HepG2 (cell line): ENCODE results near the gene SORBS2. TPM values are rescaled to one million over a fixed set of nuclear protein-coding genes. Genes with fewer than 3 reads are reported as not detected.

Experiments used
- ATAC-seq: fragments of 200-7000 bp; cut with Tn5 transposase; 3 replicates; pipeline ENCODE4 v1.9.1; 2020; ENCODE audit warnings: mild to moderate bottlenecking, moderate library complexity
- BruUV-seq: library from RNA; stranded (reverse); fragments of 400-500 nt; replicated peaks from 2 replicates; lab custom pipeline; 2021; lab: Mats Ljungman, UMichigan
- CTCF ChIA-PET: fragments of 300-600 bp; formaldehyde crosslinking; extraction: SDS; loops from one replicate; lab custom pipeline; 2021; ENCODE audit warnings: low total read pairs, inconsistent platforms, low intra/inter-chr PET ratio; lab: Yijun Ruan, JAX
- POLR2A ChIA-PET: fragments of 350-600 bp; sonication (Branson Sonifier 250); formaldehyde crosslinking; loops from one replicate; lab custom pipeline; 2020; ENCODE audit warnings: antibody characterized with exemption, inconsistent platforms; lab: Yijun Ruan, JAX
- DNase-seq: peaks from one replicate; pipeline ENCODE4 v3.0.0-alpha.2; 2015; ENCODE audit warnings: low spot score
- FAIRE-seq: peaks from 3 replicates; lab custom pipeline; 2011; peaks lifted over from hg19 to GRCh38; lab: Jason Lieb, UNC
- H2AFZ ChIP-seq: one replicate; pipeline ENCODE4 v1.6.1; 2011; ENCODE audit warnings: low read length, inconsistent platforms
- H3K27ac ChIP-seq: fragments of 300-600 bp; 3 replicates; pipeline ENCODE4 v1.8.0; 2011; ENCODE audit warnings: mixed run types, mild to moderate bottlenecking, mixed read lengths, low read length, inconsistent platforms; ENCODE audit not compliant: insufficient read depth; ENCODE audit errors: extremely low read length
- H3K27me3 ChIP-seq, 2 experiments: fragments of 200-600 bp in 1 of 2; 2 replicates in 1 of 2; 3 replicates in 1 of 2; pipeline versions ENCODE4 v1.6.0 to v1.8.0; 2011; ENCODE audit warnings: low read length in 2 of 2, mild to moderate bottlenecking in 2 of 2, moderate library complexity in 2 of 2, inconsistent platforms in 1 of 2; ENCODE audit not compliant: insufficient read depth in 2 of 2, control insufficient read depth in 1 of 2
- H3K36me3 ChIP-seq, 2 experiments: fragments of 200-600 bp in 1 of 2; replicated peaks in 1 of 2; 2 replicates in 1 of 2; 3 replicates in 1 of 2; pipeline versions ENCODE4 v1.5.1 to v1.8.0; 2011; ENCODE audit warnings: low read length in 2 of 2, inconsistent platforms in 1 of 2; ENCODE audit not compliant: insufficient read depth in 2 of 2, control insufficient read depth in 1 of 2
- H3K4me1 ChIP-seq: 2 replicates; pipeline ENCODE4 v1.5.1; 2012; ENCODE audit warnings: low read length, inconsistent platforms; ENCODE audit not compliant: insufficient read depth
- H3K4me2 ChIP-seq: 2 replicates; pipeline ENCODE4 v1.6.0; 2011; ENCODE audit warnings: low read depth, low read length, inconsistent platforms
- H3K4me3 ChIP-seq, 3 experiments: fragments of 200-600 bp in 1 of 3; sonication (generic), shearing (Covaris generic) in 1 of 3; replicated peaks in 1 of 3; 2 replicates each; pipeline ENCODE4 v1.5.1; 2011 to 2016; ENCODE audit warnings: low read length in 3 of 3, inconsistent platforms in 2 of 3, low read depth in 2 of 3, mild to moderate bottlenecking in 2 of 3, control low read depth in 1 of 3, mixed read lengths in 1 of 3; ENCODE audit not compliant: insufficient read depth in 1 of 3
- H3K79me2 ChIP-seq: one replicate; pipeline ENCODE4 v1.6.1; 2011; ENCODE audit warnings: low read length, inconsistent platforms; ENCODE audit not compliant: insufficient read depth
- H3K9ac ChIP-seq: 2 replicates; pipeline ENCODE4 v1.6.0; 2011; ENCODE audit warnings: mild to moderate bottlenecking, low read depth, low read length, inconsistent platforms; ENCODE audit not compliant: insufficient read depth
- H3K9me3 ChIP-seq: 2 replicates; pipeline ENCODE4 v1.5.1; 2012; ENCODE audit warnings: mild to moderate bottlenecking, low read length
- H4K20me1 ChIP-seq: 2 replicates; pipeline ENCODE4 v1.6.0; 2011; ENCODE audit warnings: inconsistent platforms, mild to moderate bottlenecking, low read length, moderate library complexity; ENCODE audit not compliant: insufficient read depth
- FOXA3 ChIP-seq: IDR thresholded peaks from 2 replicates; pipeline ENCODE4 v1.6.1; 2016; ENCODE audit warnings: missing genetic modification reagents, missing compliant biosample characterization
- MAZ ChIP-seq, 2 experiments: sonication (generic) in 1 of 2; formaldehyde crosslinking in 1 of 2; IDR thresholded peaks; 2 replicates each; pipeline versions ENCODE4 v1.5.0 to v1.6.1; 2012 to 2020; ENCODE audit warnings: low read depth in 2 of 2, mild to moderate bottlenecking in 2 of 2, borderline replicate concordance in 1 of 2, improper control_type of control experiment in 1 of 2, low read length in 1 of 2, missing genetic modification reagents in 1 of 2, moderate library complexity in 1 of 2
- RNF219 ChIP-seq: sonication (generic); formaldehyde crosslinking; IDR thresholded peaks from 2 replicates; pipeline ENCODE4 v1.5.0; 2020; ENCODE audit warnings: mild to moderate bottlenecking, missing genetic modification reagents
- THAP9 ChIP-seq: sonication (generic); formaldehyde crosslinking; IDR thresholded peaks from 2 replicates; pipeline ENCODE4; 2020; ENCODE audit warnings: missing genetic modification reagents, mild to moderate bottlenecking, borderline replicate concordance
- ZNF335 ChIP-seq: sonication (generic); formaldehyde crosslinking; IDR thresholded peaks from 2 replicates; pipeline ENCODE4 v1.4.0; 2020; ENCODE audit warnings: missing genetic modification reagents
- ZNF431 ChIP-seq: sonication (generic); formaldehyde crosslinking; IDR thresholded peaks from 2 replicates; pipeline ENCODE4 v1.9.0; 2022; ENCODE audit warnings: missing genetic modification reagents, low read depth, mild to moderate bottlenecking, borderline replicate concordance
- ZNF549 ChIP-seq: sonication (generic); formaldehyde crosslinking; IDR thresholded peaks from 2 replicates; pipeline ENCODE4 v1.5.0; 2020; ENCODE audit warnings: missing genetic modification reagents
- WGBS: methylation state at CpG from one replicate; pipeline ENCODE4 v1.1.6; 2017; ENCODE audit warnings: low lambda C conversion rate; 5-methylcytosine and 5-hydroxymethylcytosine counted together
- in situ Hi-C: cut with HindIII; loops from 2 replicates; pipeline ENCODE4 v1.10.0; 2017; ENCODE audit warnings: low pct_unique_long_range_greater_than_20kb; ENCODE audit not compliant: extremely low pct_ligation_motif_present
- intact Hi-C: fragments of 100-400 bp; cut with micrococcal nuclease; formaldehyde crosslinking; loops from one replicate; pipeline ENCODE4 v1.10.0; 2022; ENCODE audit not compliant: unreplicated experiment
- polyA plus RNA-seq, 8 experiments: library from polyadenylated mRNA; depleted of rRNA in 3 of 8; stranded (reverse) in 7 of 8; unstranded in 1 of 8; fragments of >200 nt; fragmentation: Illumina TruSeq in 4 of 8; extraction: Trizol in 4 of 8; gene quantifications; 2 replicates each; pipeline versions ENCODE4 v1.2.1 to v1.2.3, GENCODE V29; 2011 to 2016; ENCODE audit warnings: low read depth in 4 of 8, missing spikeins in 1 of 8, mixed read lengths in 1 of 8; ENCODE audit not compliant: insufficient read depth in 1 of 8
- total RNA-seq, 5 experiments: library from RNA; depleted of rRNA; stranded (reverse); fragments of >200 nt; fragmentation: Illumina TruSeq; extraction: Trizol; gene quantifications; 2 replicates each; pipeline ENCODE4 v1.2.3, GENCODE V29; 2016; ENCODE audit warnings: low read depth in 1 of 5
- TF ChIP-seq, protein P1 (sequence below): sonication (generic); formaldehyde crosslinking; IDR thresholded peaks from 2 replicates; pipeline ENCODE4 v1.4.0; 2020; ENCODE audit warnings: missing genetic modification reagents, borderline replicate concordance

Gene SORBS2
- total and polyA plus RNA-seq, 2 of the 13 experiments (the other 11 are each of a cell fraction or from before 2014, with no cell fraction given) = 25.0 to 80.5 TPM

DNA sequence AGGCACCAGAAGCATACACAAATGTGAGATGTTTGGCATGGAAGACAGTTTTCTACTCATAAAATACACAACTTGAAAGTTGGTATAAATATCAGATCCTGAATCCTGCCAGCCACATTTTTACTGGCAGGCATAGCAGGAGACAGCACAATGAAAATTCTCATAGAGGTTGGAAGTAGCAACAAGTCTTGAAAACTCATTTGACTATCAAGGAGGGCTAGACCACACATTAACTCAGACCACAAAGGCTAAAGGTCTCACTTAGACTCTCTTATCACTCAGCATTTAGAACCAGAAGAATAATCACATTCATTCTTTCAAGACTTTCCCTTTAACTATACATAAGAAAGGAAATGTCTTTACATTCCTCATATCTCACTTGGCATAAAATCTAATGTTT, 56.5 kb downstream of the SORBS2 start (continued):
- TF ChIP-seq ZNF431 (no peak), ZNF549 (CRISPR knock-in tag) (no peak), ZNF335 (no peak), FOXA3 (CRISPR knock-in tag) (no peak), RNF219 (CRISPR knock-in tag) (no peak), THAP9 (CRISPR knock-in tag) (no peak)

- no peak overlapping the region for H3K4me3 ChIP-seq
- no peak overlapping the region for H3K4me2 ChIP-seq
- DNase-seq (no peak), ATAC-seq (no peak), FAIRE-seq (no peak)
- H3K4me1 ChIP-seq = peaks cover 17% of the 10 kb centered on the region
- no TSS peak for BruUV-seq
- intact Hi-C loops = no loop called here
- TF ChIP-seq MAZ (IDR thresholded peaks at IDR 0.05; ENCODE audit: borderline replicate concordance, low read depth, low read length) (no peak), MAZ (CRISPR knock-in tag; IDR thresholded peaks at IDR 0.05; ENCODE audit: low read depth) (no peak)
- TF ChIP-seq, protein P1, sequence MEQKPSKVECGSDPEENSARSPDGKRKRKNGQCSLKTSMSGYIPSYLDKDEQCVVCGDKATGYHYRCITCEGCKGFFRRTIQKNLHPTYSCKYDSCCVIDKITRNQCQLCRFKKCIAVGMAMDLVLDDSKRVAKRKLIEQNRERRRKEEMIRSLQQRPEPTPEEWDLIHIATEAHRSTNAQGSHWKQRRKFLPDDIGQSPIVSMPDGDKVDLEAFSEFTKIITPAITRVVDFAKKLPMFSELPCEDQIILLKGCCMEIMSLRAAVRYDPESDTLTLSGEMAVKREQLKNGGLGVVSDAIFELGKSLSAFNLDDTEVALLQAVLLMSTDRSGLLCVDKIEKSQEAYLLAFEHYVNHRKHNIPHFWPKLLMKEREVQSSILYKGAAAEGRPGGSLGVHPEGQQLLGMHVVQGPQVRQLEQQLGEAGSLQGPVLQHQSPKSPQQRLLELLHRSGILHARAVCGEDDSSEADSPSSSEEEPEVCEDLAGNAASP (CRISPR knock-in tag) = no peak
- CTCF ChIA-PET = no interaction called here
- H3K79me2 ChIP-seq = peaks cover 19% of the 10 kb centered on the region
- no peaks in the 10 kb centered on the region for H3K27me3 ChIP-seq
- no peak overlapping the region for H3K27ac ChIP-seq
- POLR2A ChIA-PET = no interaction called here
- no peaks in the 10 kb centered on the region for H3K9me3 ChIP-seq
- WGBS = 97% methylated on average over 3 of the region's 3 CpGs
- no peaks in the 10 kb centered on the region for H4K20me1 ChIP-seq
- in situ Hi-C loops = no loop called here
- H3K36me3 ChIP-seq = peaks cover 2 to 11% of the 10 kb centered on the region in 2 experiments; a peak in 3 of 5 replicates
- no peak overlapping the region for H2AFZ ChIP-seq
- no peak overlapping the region for H3K9ac ChIP-seq
These were observed 57.0 kb downstream of the SORBS2 start for GRCh38 chr4:185754961-185755360.
